GM23338 (cell line): ENCODE measurements around the gene CYP11A1.

Experiments
- CTCF ChIP-seq, 2 experiments: fragments of 200-600 bp in 1 of 2; sonication (generic) in 1 of 2; conservative IDR thresholded peaks; 2 replicates each; pipeline versions ENCODE4 v1.5.1 to v1.6.1; 2016 to 2017; ENCODE audit warnings: antibody characterized with exemption in 2 of 2, low read depth in 2 of 2, mild to moderate bottlenecking in 2 of 2, moderate library complexity in 1 of 2
- EZH2 ChIP-seq: fragments of 200-600 bp; sonication (generic); IDR thresholded peaks from one replicate; pipeline ENCODE4 v1.8.0; 2017; ENCODE audit warnings: antibody characterized with exemption, mild to moderate bottlenecking, low read depth; ENCODE audit not compliant: unreplicated experiment
- JUNB ChIP-seq: IDR thresholded peaks from one replicate; pipeline ENCODE4 v1.6.1; 2016; ENCODE audit warnings: antibody characterized with exemption; ENCODE audit not compliant: unreplicated experiment
- POLR2AphosphoS5 ChIP-seq: IDR thresholded peaks from 2 replicates; pipeline ENCODE4 v1.6.1; 2016; ENCODE audit warnings: antibody characterized with exemption, low read depth
- REST ChIP-seq: IDR thresholded peaks from one replicate; pipeline ENCODE4 v1.6.1; 2018; ENCODE audit warnings: antibody characterized with exemption; ENCODE audit not compliant: unreplicated experiment

GRCh38 chr15:74393423-74393822 is 26.0 kb upstream of the CYP11A1 start:
- no peak for TF ChIP-seq POLR2AphosphoS5
- TF ChIP-seq CTCF (conservative IDR thresholded peaks at IDR 0.05; ENCODE audit: low read depth in 2 of 2): no peak
- TF ChIP-seq REST: no peak
- no peak for TF ChIP-seq EZH2
- no peak for TF ChIP-seq JUNB
